Sigmoid colon (tissue), 7 donors: Measurements from ENCODE around the gene DENND1C. TPM values are rescaled to one million over a fixed set of nuclear protein-coding genes. Genes with fewer than 3 reads are reported as not detected.

Experiments
- DNase-seq: peaks from one replicate; pipeline ENCODE4 v3.0.0-alpha.2; 2019
- H3K27ac ChIP-seq, 4 donors: fragments of 200-600 bp; sonication (generic); one replicate each; pipeline ENCODE4 v1.5.1; 2016 to 2019; ENCODE audit warnings: mild to moderate bottlenecking in 1 of 4
- H3K27me3 ChIP-seq, 3 donors: fragments of 200-600 bp; sonication (generic); one replicate each; pipeline ENCODE4 v1.5.1; 2019; ENCODE audit warnings: mild to moderate bottlenecking in 1 of 3
- H3K36me3 ChIP-seq, 4 donors: fragments of 200-600 bp; sonication (generic); one replicate each; pipeline ENCODE4 v1.5.1; 2016 to 2019
- H3K4me1 ChIP-seq, 4 donors: fragments of 200-600 bp; sonication (generic); one replicate each; pipeline ENCODE4 v1.5.1; 2017 to 2019
- H3K4me3 ChIP-seq, 4 donors: fragments of 200-600 bp; sonication (generic); one replicate each; pipeline ENCODE4 v1.5.1; 2017 to 2019; ENCODE audit warnings: mild to moderate bottlenecking in 2 of 4, moderate library complexity in 1 of 4
- H3K9me3 ChIP-seq, 4 donors: fragments of 200-600 bp in 3 of 4; sonication (generic) in 3 of 4; one replicate each; pipeline versions ENCODE4 v1.5.1 to v1.6.1; 2013 to 2019
- EP300 ChIP-seq, 4 donors: sonication (generic); formaldehyde crosslinking; IDR thresholded peaks; one replicate each; pipeline ENCODE4 v1.6.1; 2017; ENCODE audit warnings: antibody characterized with exemption in 4 of 4
- POLR2A ChIP-seq, 2 donors: fragments of 450-650 bp; IDR thresholded peaks; one replicate each; pipeline ENCODE4 v1.6.1; 2016; ENCODE audit warnings: antibody characterized with exemption in 2 of 2, mild to moderate bottlenecking in 2 of 2, moderate library complexity in 2 of 2
- POLR2AphosphoS5 ChIP-seq, 4 donors: sonication (generic); formaldehyde crosslinking; IDR thresholded peaks; one replicate each; pipeline ENCODE4 v1.6.1; 2017; ENCODE audit warnings: antibody characterized with exemption in 4 of 4
- WGBS, 2 donors: extraction: QIAGEN DNeasy Blood & Tissue Kit; methylation state at CpG; one replicate each; pipeline ENCODE4 v1.1.7; 2013; 5-methylcytosine and 5-hydroxymethylcytosine counted together
- intact Hi-C: fragments of 100-400 bp; cut with DNase I; formaldehyde crosslinking; loops from one replicate; pipeline ENCODE4 v1.15.1; 2023
- polyA plus RNA-seq, 3 donors: library from polyadenylated mRNA; stranded (reverse); fragments of 200-250 nt; gene quantifications; one replicate each; pipeline ENCODE4 v1.2.3, GENCODE V29; 2013
- total RNA-seq, 4 donors: library from RNA; depleted of rRNA; stranded (reverse); fragments of >200 nt; gene quantifications; one replicate each; pipeline ENCODE4 v1.1.0, GENCODE V29; 2016
- TF ChIP-seq, protein P1 (sequence below), 4 experiments: fragments of 450-650 bp in 3 of 4; fragments of 200-600 bp in 1 of 4; IDR thresholded peaks; one replicate each; pipeline ENCODE4 v1.5.1; 2016 to 2019; ENCODE audit warnings: antibody characterized with exemption in 4 of 4, mild to moderate bottlenecking in 3 of 4, moderate library complexity in 2 of 4
- donor health status: healthy with polysubstance abuse.
- donor health status: Bipolar disorder and iron deficiency.
- donor health status: healthy.

The DENND1C gene
- total and polyA plus RNA-seq, 7 donors = 0.99 to 18.1 (median 1.9) TPM; not detected in 1

GRCh38 chr19:6460099-6460884 lies 21.3 kb downstream of the DENND1C start:
- peaks cover 0 to 22% (median 7%) of the 10 kb centered on the region in 4 donors for H3K36me3 ChIP-seq
- peak; percentile 97 for DNase-seq
- TF ChIP-seq POLR2A (IDR thresholded peaks at IDR 0.05) (peak in 1 of 2 donors; percentile 22), POLR2AphosphoS5 (IDR thresholded peaks at IDR 0.05) (peak in 2 of 4 donors; percentile 14 to 53), EP300 (IDR thresholded peaks at IDR 0.05) (no peak)
- TF ChIP-seq, protein P1, sequence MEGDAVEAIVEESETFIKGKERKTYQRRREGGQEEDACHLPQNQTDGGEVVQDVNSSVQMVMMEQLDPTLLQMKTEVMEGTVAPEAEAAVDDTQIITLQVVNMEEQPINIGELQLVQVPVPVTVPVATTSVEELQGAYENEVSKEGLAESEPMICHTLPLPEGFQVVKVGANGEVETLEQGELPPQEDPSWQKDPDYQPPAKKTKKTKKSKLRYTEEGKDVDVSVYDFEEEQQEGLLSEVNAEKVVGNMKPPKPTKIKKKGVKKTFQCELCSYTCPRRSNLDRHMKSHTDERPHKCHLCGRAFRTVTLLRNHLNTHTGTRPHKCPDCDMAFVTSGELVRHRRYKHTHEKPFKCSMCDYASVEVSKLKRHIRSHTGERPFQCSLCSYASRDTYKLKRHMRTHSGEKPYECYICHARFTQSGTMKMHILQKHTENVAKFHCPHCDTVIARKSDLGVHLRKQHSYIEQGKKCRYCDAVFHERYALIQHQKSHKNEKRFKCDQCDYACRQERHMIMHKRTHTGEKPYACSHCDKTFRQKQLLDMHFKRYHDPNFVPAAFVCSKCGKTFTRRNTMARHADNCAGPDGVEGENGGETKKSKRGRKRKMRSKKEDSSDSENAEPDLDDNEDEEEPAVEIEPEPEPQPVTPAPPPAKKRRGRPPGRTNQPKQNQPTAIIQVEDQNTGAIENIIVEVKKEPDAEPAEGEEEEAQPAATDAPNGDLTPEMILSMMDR (IDR thresholded peaks at IDR 0.05) = peak; percentile 45 to 81 (median 72)
- WGBS, 2 donors = 0 to 1% methylated on average over 57 of the region's 57 CpGs
- peaks cover 0 to 31% (median 22%) of the 10 kb centered on the region in 4 donors for H3K4me1 ChIP-seq
- no peaks in the 10 kb centered on the region for H3K9me3 ChIP-seq
- peaks cover 10 to 25% (median 18%) of the 10 kb centered on the region in 3 donors for H3K27me3 ChIP-seq
- intact Hi-C loops = loop anchor here (2.0 to 5.0 kb wide), 2 partner anchors 72 to 277 kb away; partner anchors contain the start of genes GPR108 and TNFSF9
- peak overlapping the region; percentile 83 to 93 (median 88) for H3K27ac ChIP-seq
- H3K4me3 ChIP-seq = peak overlapping the region; percentile 70 to 85 (median 78)

- Histone ChIP-seq H3K27me3 (peaks cover 9 to 19% (median 10%) of the 10 kb centered on the region in 3 donors), H3K27ac (peak within 1 kb of the TSS; percentile 83 to 93 (median 88)), H3K9me3 (peaks cover 0 to 4% (median 0%) of the 10 kb centered on the region in 4 donors), H3K4me1 (peaks cover 0 to 31% (median 22%) of the 10 kb centered on the region in 4 donors), H3K4me3 (peak within 1 kb of the TSS; percentile 70 to 85 (median 78)), H3K36me3 (peaks cover 5 to 30% (median 15%) of the 10 kb centered on the region in 4 donors)
- 1 to 4% methylated on average over 70 of the region's 70 CpGs for WGBS, 2 donors
- intact Hi-C loops = loop anchor here (2.0 to 5.0 kb wide), 3 partner anchors 73 to 277 kb away; partner anchors contain the start of genes GPR108 and TNFSF9
- peak; percentile 87 for DNase-seq
- TF ChIP-seq POLR2AphosphoS5 (IDR thresholded peaks at IDR 0.05) = peak; percentile 6 to 61 (median 50)
- peak in 1 of 2 donors; percentile 20 for TF ChIP-seq POLR2A (IDR thresholded peaks at IDR 0.05)
- no peak for TF ChIP-seq EP300 (IDR thresholded peaks at IDR 0.05)
- TF ChIP-seq, protein P1 (IDR thresholded peaks at IDR 0.05) = no peak
Observed at GRCh38 chr19:6459262-6460098, 22.1 kb downstream of the DENND1C start, which contains the start of gene SLC25A23. TSS of gene SLC25A23 (minus strand) at chr19:6459792. CDS start at chr19:6459628, 164 bp downstream.

GRCh38 chr19:6458695-6459261 lies 22.8 kb downstream of the DENND1C start:
- intact Hi-C loops = loop anchor here (2.0 kb wide), 1 partner anchor 88 kb away; no protein-coding TSS in a partner anchor
- Histone ChIP-seq H3K9me3 (peaks cover 0 to 11% (median 4%) of the 10 kb centered on the region in 4 donors), H3K4me1 (peaks cover 0 to 24% (median 18%) of the 10 kb centered on the region in 4 donors), H3K36me3 (peaks cover 12 to 37% (median 22%) of the 10 kb centered on the region in 4 donors), H3K27me3 (peaks cover 2 to 12% (median 3%) of the 10 kb centered on the region in 3 donors), H3K27ac (peak overlapping the region; percentile 83 to 93 (median 88)), H3K4me3 (peak overlapping the region; percentile 70 to 85 (median 78))
- DNase-seq = no peak
- WGBS, 2 donors = 37 to 53% methylated on average over 16 of the region's 16 CpGs
- TF ChIP-seq, protein P1 (IDR thresholded peaks at IDR 0.05) = no peak
- TF ChIP-seq POLR2AphosphoS5 (IDR thresholded peaks at IDR 0.05) = peak in 1 of 4 donors; percentile 8
